ENCODE measurements around the gene DDIT4L. TPM values are rescaled to one million over a fixed set of nuclear protein-coding genes. Genes with fewer than 3 reads are reported as not detected.
"Not testable (repeated sequence)": the region's sequence is repeated elsewhere in the genome, so short reads cannot be mapped to it uniquely, and the experiment has no call there.

Gene DDIT4L
- 2.1 and 2.2 TPM in 2 replicates for total RNA-seq (2014; rRNA removed; shearing (Covaris generic))

GRCh38 chr4:100189820-100190642 is at the start of gene DDIT4L:
TSS of gene DDIT4L (minus strand) at chr4:100190468. CDS start at chr4:100189983, 485 bp downstream.
- no peak for DNase-seq (ENCODE audit: low spot score)

GRCh38 chr4:100240008-100240407 is 49.7 kb upstream of the DDIT4L start:
- DNase-seq (ENCODE audit: low spot score) = no peak

GRCh38 chr4:100224721-100225120 is 34.5 kb upstream of the DDIT4L start:
- DNase-seq (ENCODE audit: low spot score) = no peak

GRCh38 chr4:100224160-100224559 is 33.9 kb upstream of the DDIT4L start:
- DNase-seq (ENCODE audit: low spot score) = no peak

GRCh38 chr4:100208964-100209363 is 18.7 kb upstream of the DDIT4L start:
- DNase-seq (ENCODE audit: low spot score) = no peak

GRCh38 chr4:100208459-100208858 is 18.2 kb upstream of the DDIT4L start:
- no peak for DNase-seq (ENCODE audit: low spot score)

GRCh38 chr4:100206850-100207249 is 16.6 kb upstream of the DDIT4L start:
- DNase-seq (ENCODE audit: low spot score) = no peak

- DNase-seq (ENCODE audit: low spot score) = no peak
These were observed 7.8 kb upstream of the DDIT4L start for GRCh38 chr4:100198061-100198460.

- DNase-seq (ENCODE audit: low spot score) = not testable (repeated sequence)
These were observed 6.3 kb upstream of the DDIT4L start for GRCh38 chr4:100196388-100197071.

- no peak for DNase-seq (ENCODE audit: low spot score)
These were observed 654 bp upstream of the DDIT4L start for GRCh38 chr4:100190643-100191600.

- DNase-seq (ENCODE audit: low spot score) = no peak
These were observed 1.4 kb downstream of the DDIT4L start for GRCh38 chr4:100188829-100189228.

GRCh38 chr4:100187781-100188180 is 2.5 kb downstream of the DDIT4L start:
- no peak for DNase-seq (ENCODE audit: low spot score)

- no peak for DNase-seq (ENCODE audit: low spot score)
These were observed 5.5 kb downstream of the DDIT4L start for GRCh38 chr4:100184787-100185186.

GRCh38 chr4:100177855-100178254 is 12.4 kb downstream of the DDIT4L start:
- DNase-seq (ENCODE audit: low spot score) = no peak

- no peak for DNase-seq (ENCODE audit: low spot score)
These were observed 13.1 kb downstream of the DDIT4L start for GRCh38 chr4:100177126-100177525.

- DNase-seq (ENCODE audit: low spot score) = no peak
These were observed 14.4 kb downstream of the DDIT4L start for GRCh38 chr4:100175858-100176257.

- no peak for DNase-seq (ENCODE audit: low spot score)
These were observed 15.3 kb downstream of the DDIT4L start for GRCh38 chr4:100174985-100175383.

GRCh38 chr4:100170986-100171385 is 19.3 kb downstream of the DDIT4L start:
- DNase-seq (ENCODE audit: low spot score) = no peak

- no peak for DNase-seq (ENCODE audit: low spot score)
These were observed 20.5 kb downstream of the DDIT4L start for GRCh38 chr4:100169491-100170485.

- DNase-seq (ENCODE audit: low spot score) = no peak
These were observed 21.7 kb downstream of the DDIT4L start for GRCh38 chr4:100168521-100168920.
